Stomach (tissue), 9 donors: Measurements from ENCODE around the gene ZW10. TPM values are rescaled to one million over a fixed set of nuclear protein-coding genes. Genes with fewer than 3 reads are reported as not detected.
A peak's percentile ranks its signal among the peaks of the same experiment; 100 is the strongest.

Experiments used
- DNase-seq, 2 donors: peaks; one replicate each; pipeline versions ENCODE4 v3.0.0 to v3.0.0-alpha.2; 2013 to 2019
- H3K27ac ChIP-seq, 5 donors: fragments of 200-600 bp in 4 of 5; sonication (generic) in 4 of 5; one replicate each; pipeline ENCODE4 v1.5.1; 2013 to 2019; ENCODE audit warnings: mild to moderate bottlenecking in 1 of 5, moderate library complexity in 1 of 5
- H3K27me3 ChIP-seq, 3 donors: fragments of 200-600 bp; sonication (generic); one replicate each; pipeline ENCODE4 v1.5.1; 2017 to 2019; ENCODE audit warnings: mixed run types in 1 of 3
- H3K36me3 ChIP-seq, 4 donors: fragments of 200-600 bp; sonication (generic); 1 replicate in 3 of 4; 2 replicates in 1 of 4; pipeline ENCODE4 v1.5.1; 2016 to 2019
- H3K4me1 ChIP-seq, 4 donors: fragments of 200-600 bp; sonication (generic); one replicate each; pipeline ENCODE4 v1.5.1; 2016 to 2019
- H3K4me3 ChIP-seq, 4 donors: fragments of 200-600 bp; sonication (generic) in 3 of 4; one replicate each; pipeline ENCODE4 v1.5.1; 2016 to 2019; ENCODE audit warnings: mild to moderate bottlenecking in 1 of 4
- H3K9me3 ChIP-seq, 4 donors: fragments of 200-600 bp; sonication (generic); one replicate each; pipeline ENCODE4 v1.5.1; 2016 to 2019
- EP300 ChIP-seq: sonication (generic); formaldehyde crosslinking; IDR thresholded peaks from one replicate; pipeline ENCODE4 v1.6.1; 2017; ENCODE audit warnings: antibody characterized with exemption
- POLR2A ChIP-seq, 4 donors: fragments of 450-650 bp; IDR thresholded peaks; one replicate each; pipeline ENCODE4 v1.6.1; 2016; ENCODE audit warnings: antibody characterized with exemption in 4 of 4, control low read depth in 2 of 4, mild to moderate bottlenecking in 1 of 4, moderate library complexity in 1 of 4
- POLR2AphosphoS5 ChIP-seq, 3 donors: sonication (generic); formaldehyde crosslinking; IDR thresholded peaks; one replicate each; pipeline ENCODE4 v1.6.1; 2016; ENCODE audit warnings: antibody characterized with exemption in 3 of 3
- WGBS, 5 donors: extraction: QIAGEN DNeasy Blood & Tissue Kit in 3 of 5; methylation state at CpG; one replicate each; pipeline versions ENCODE4 v1.1.5 to v1.1.7; 2013 to 2018; 5-methylcytosine and 5-hydroxymethylcytosine counted together
- intact Hi-C: fragments of 100-400 bp; cut with DNase I; formaldehyde crosslinking; loops from one replicate; pipeline ENCODE4 v1.15.1; 2023; ENCODE audit warnings: low total_unique reads
- polyA plus RNA-seq, 3 donors: library from polyadenylated mRNA; stranded (reverse); fragments of 200-250 nt; gene quantifications; one replicate each; pipeline ENCODE4 v1.2.3, GENCODE V29; 2013
- small RNA-seq, 4 donors: library from RNA; depleted of rRNA; stranded (forward); fragments of <200 nt; gene quantifications; one replicate each; pipeline ENCODE3, GENCODE V24; 2016
- total RNA-seq, 5 donors: library from RNA; depleted of rRNA; stranded (reverse); fragments of >200 nt; gene quantifications; one replicate each; pipeline versions ENCODE4 v1.1.0 to v1.2.3, GENCODE V29; 2014 to 2016
- TF ChIP-seq, protein P1 (sequence below), 7 experiments: fragments of 450-650 bp in 4 of 7; fragments of 200-600 bp in 3 of 7; sonication (generic) in 3 of 7; IDR thresholded peaks; one replicate each; pipeline ENCODE4 v1.5.1; 2016 to 2019; ENCODE audit warnings: antibody characterized with exemption in 7 of 7, control low read depth in 2 of 7, mild to moderate bottlenecking in 1 of 7
- donor health status: healthy with polysubstance abuse.
- donor health status: Bipolar disorder and iron deficiency.
- donor health status: healthy.

Gene ZW10
- total and polyA plus RNA-seq, 8 donors: 0.58 to 22.0 (median 5.8) TPM

DNA sequence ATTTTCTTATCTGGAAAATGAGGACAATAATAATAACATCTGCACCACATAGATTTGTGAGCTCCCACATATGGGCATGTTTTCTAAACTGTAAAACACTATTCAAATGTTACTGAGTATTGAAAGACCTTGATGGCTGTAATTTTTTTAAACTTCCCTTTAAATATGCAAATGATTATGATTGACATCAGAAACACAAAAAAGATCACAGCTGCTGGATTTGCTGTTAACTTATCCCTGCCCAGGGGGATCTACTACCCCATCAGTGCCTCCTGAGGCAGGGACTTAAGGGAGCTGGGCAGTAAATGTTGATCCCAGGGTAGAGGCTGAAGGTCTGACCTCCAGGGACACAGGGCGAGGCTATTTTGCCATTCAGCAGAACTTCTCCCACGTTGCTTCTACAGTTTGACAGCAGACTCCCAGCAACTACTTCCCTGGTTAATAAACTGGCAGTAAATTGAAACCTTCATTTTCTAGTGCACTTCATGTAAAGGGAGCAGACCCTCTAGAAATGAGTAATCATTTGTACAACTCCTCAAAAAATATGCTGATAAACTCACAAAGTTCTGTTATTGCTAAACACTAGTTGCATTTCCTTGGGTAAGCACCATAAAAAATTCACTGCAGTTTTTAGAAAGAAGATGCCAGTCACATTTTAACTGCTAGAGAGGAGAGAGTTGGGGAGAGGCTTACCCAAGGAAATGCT is 87.7 kb downstream of the ZW10 start:
- H3K27me3 ChIP-seq: no peaks in the 10 kb centered on the region
- no peak overlapping the region for H3K4me3 ChIP-seq
- no peaks in the 10 kb centered on the region for H3K9me3 ChIP-seq
- peaks cover 0 to 15% (median 5%) of the 10 kb centered on the region in 4 donors for H3K4me1 ChIP-seq
- TF ChIP-seq POLR2A (IDR thresholded peaks at IDR 0.05) (no peak), EP300 (no peak), POLR2AphosphoS5 (IDR thresholded peaks at IDR 0.05) (no peak)
- TF ChIP-seq, protein P1, sequence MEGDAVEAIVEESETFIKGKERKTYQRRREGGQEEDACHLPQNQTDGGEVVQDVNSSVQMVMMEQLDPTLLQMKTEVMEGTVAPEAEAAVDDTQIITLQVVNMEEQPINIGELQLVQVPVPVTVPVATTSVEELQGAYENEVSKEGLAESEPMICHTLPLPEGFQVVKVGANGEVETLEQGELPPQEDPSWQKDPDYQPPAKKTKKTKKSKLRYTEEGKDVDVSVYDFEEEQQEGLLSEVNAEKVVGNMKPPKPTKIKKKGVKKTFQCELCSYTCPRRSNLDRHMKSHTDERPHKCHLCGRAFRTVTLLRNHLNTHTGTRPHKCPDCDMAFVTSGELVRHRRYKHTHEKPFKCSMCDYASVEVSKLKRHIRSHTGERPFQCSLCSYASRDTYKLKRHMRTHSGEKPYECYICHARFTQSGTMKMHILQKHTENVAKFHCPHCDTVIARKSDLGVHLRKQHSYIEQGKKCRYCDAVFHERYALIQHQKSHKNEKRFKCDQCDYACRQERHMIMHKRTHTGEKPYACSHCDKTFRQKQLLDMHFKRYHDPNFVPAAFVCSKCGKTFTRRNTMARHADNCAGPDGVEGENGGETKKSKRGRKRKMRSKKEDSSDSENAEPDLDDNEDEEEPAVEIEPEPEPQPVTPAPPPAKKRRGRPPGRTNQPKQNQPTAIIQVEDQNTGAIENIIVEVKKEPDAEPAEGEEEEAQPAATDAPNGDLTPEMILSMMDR (IDR thresholded peaks at IDR 0.05): no peak
- H3K27ac ChIP-seq: no peak overlapping the region
- intact Hi-C loops: no loop called here
- H3K36me3 ChIP-seq: no peaks in the 10 kb centered on the region
- 45 to 63% (median 53%) methylated on average over 2 of the region's 2 CpGs for WGBS, 5 donors
- DNase-seq: no peak

DNA sequence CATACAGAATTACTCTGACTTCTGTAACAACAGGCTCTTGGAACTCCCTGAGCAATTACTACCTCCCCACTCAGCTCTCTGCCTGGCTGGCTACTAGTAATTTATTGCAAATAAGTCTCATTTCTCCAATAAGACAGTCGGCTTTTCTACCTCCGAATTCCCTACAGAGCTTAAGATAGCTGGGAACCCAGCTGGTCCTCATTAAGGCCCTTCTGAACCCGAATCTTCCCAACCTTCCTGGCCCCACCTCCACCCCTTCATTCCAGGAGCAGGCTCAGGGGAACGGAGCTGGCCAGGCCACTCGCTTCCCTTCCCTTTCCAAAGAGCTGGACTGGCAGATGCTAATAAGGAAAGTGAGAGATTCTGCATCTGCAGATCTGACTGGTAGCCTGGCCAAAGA is 89.0 kb downstream of the ZW10 start:
- TF ChIP-seq, protein P1 (IDR thresholded peaks at IDR 0.05): no peak
- TF ChIP-seq EP300: no peak
- no peak for TF ChIP-seq POLR2AphosphoS5 (IDR thresholded peaks at IDR 0.05)
- TF ChIP-seq POLR2A (IDR thresholded peaks at IDR 0.05): no peak
- 57 to 72% (median 64%) methylated on average over 5 of the region's 5 CpGs for WGBS, 5 donors

DNA sequence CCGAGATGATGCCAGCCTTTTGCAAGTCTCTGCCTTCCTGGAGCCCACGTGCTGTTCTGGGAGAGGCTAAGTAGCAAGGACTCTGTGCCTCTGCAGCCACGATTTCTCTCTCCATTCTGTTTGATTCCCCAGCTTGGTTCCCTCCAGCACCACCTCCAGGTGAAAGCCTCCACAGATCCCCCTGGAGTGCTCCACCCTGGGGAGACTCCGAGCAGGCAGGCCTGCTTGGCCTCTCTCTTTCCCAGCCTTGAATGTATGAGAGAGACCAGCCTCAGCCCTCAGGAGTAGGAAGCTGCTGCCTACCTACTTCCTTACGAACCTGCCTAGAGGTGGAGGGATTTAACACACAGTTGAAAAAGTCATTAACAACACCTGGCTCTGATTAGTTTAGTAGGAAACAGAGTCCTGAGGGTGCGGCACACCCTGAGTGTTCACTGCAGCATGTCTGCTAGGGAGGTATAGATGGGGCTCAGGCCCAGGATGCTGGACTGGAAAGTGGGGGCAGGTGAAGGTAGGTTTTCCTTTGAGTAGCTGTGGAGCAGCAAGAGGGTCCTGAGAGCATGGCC is 89.9 kb downstream of the ZW10 start:
- Histone ChIP-seq H3K4me1 (peaks cover 0 to 10% (median 4%) of the 10 kb centered on the region in 4 donors), H3K27ac (no peak overlapping the region), H3K9me3 (no peaks in the 10 kb centered on the region), H3K27me3 (no peaks in the 10 kb centered on the region), H3K36me3 (no peaks in the 10 kb centered on the region), H3K4me3 (no peak overlapping the region)
- 65 to 87% (median 81%) methylated on average over 6 of the region's 6 CpGs for WGBS, 5 donors
- intact Hi-C loops: no loop called here
- DNase-seq: peak in 1 of 2 donors; percentile 57
- TF ChIP-seq, protein P1 (IDR thresholded peaks at IDR 0.05): no peak
- TF ChIP-seq POLR2AphosphoS5 (IDR thresholded peaks at IDR 0.05) (no peak), EP300 (no peak), POLR2A (IDR thresholded peaks at IDR 0.05) (no peak)

More for the DNA sequence above, 89.0 kb downstream of the ZW10 start:
- Histone ChIP-seq H3K27ac (no peak overlapping the region), H3K9me3 (no peaks in the 10 kb centered on the region), H3K27me3 (no peaks in the 10 kb centered on the region), H3K4me1 (peaks cover 0 to 10% (median 4%) of the 10 kb centered on the region in 4 donors), H3K4me3 (no peak overlapping the region), H3K36me3 (no peaks in the 10 kb centered on the region)
- intact Hi-C loops: no loop called here
- no peak for DNase-seq

Small RNAs within 50 kb of the gene (small RNA-seq; reads per million reads assigned to genes)
- gene LRRC37A13P (0 reads per million in 4 donors), gene RPS29P19 (0 reads per million in 4 donors)

Other genes with a start within 250 kb of the ZW10 start
- 1 to 10 TPM in 2 of 5 donors, not detected in 3; 1.3 to 7.7 TPM for gene TMPRSS5, start 67.4 kb downstream of the ZW10 start, total RNA-seq
- gene TMPRSS5, start 67.4 kb downstream of the ZW10 start, polyA plus RNA-seq: under 1 TPM in 2 of 3 donors, not detected in 1; 0.25 to 0.45 TPM
- gene CLDN25, start 6.1 kb upstream of the ZW10 start, total RNA-seq: not detected
- not detected for gene CLDN25, start 6.1 kb upstream of the ZW10 start, polyA plus RNA-seq
- gene USP28, start 101.9 kb upstream of the ZW10 start, total RNA-seq: 10 to 100 TPM in 2 of 5 donors, 1 to 10 TPM in 2, under 1 TPM in 1; 0.87 to 23.9 (median 8.9) TPM
- gene USP28, start 101.9 kb upstream of the ZW10 start, polyA plus RNA-seq: 1 to 10 TPM; 5.5 to 8.9 (median 7.2) TPM
- gene HTR3B, start 131.1 kb upstream of the ZW10 start, total RNA-seq: under 1 TPM in 1 of 5 donors, not detected in 4; 0.18 TPM
- not detected for gene HTR3B, start 131.1 kb upstream of the ZW10 start, polyA plus RNA-seq
- 1 to 10 TPM in 1 of 5 donors, not detected in 4; 1.7 TPM for gene HTR3A, start 201.4 kb upstream of the ZW10 start, total RNA-seq
- 1 to 10 TPM in 1 of 3 donors, under 1 TPM in 1, not detected in 1; 0.30 to 1.9 TPM for gene HTR3A, start 201.4 kb upstream of the ZW10 start, polyA plus RNA-seq